ENCODE measurements around the gene DACT2.

Gene DACT2

GRCh38 chr6:168319279-168320111 lies at the start of gene DACT2:
DACT2 (minus strand) TSS chr6:168319777; CDS start chr6:168319633, 144 bp downstream.
- TF ChIP-seq GATA2 (IDR thresholded peaks at IDR 0.05; ENCODE audit: low read depth, low read length) (no peak), GATA3 (IDR thresholded peaks at IDR 0.05; ENCODE audit: low read depth, low read length) (no peak)

GRCh38 chr6:168368936-168369335 lies 49.4 kb upstream of the DACT2 start:
- no peak for TF ChIP-seq GATA3 (IDR thresholded peaks at IDR 0.05; ENCODE audit: low read depth, low read length)
- no peak for TF ChIP-seq GATA2 (IDR thresholded peaks at IDR 0.05; ENCODE audit: low read depth, low read length)

- TF ChIP-seq GATA2 (IDR thresholded peaks at IDR 0.05; ENCODE audit: low read depth, low read length) = no peak
- TF ChIP-seq GATA3 (IDR thresholded peaks at IDR 0.05; ENCODE audit: low read depth, low read length) = no peak
Measured at GRCh38 chr6:168368066-168368820, 48.7 kb upstream of the DACT2 start.

GRCh38 chr6:168367285-168367751 lies 47.7 kb upstream of the DACT2 start:
- TF ChIP-seq GATA2 (IDR thresholded peaks at IDR 0.05; ENCODE audit: low read depth, low read length) (no peak), GATA3 (IDR thresholded peaks at IDR 0.05; ENCODE audit: low read depth, low read length) (no peak)

GRCh38 chr6:168366473-168366872 lies 46.9 kb upstream of the DACT2 start:
- TF ChIP-seq GATA2 (IDR thresholded peaks at IDR 0.05; ENCODE audit: low read depth, low read length) (no peak), GATA3 (IDR thresholded peaks at IDR 0.05; ENCODE audit: low read depth, low read length) (no peak)

- TF ChIP-seq GATA3 (IDR thresholded peaks at IDR 0.05; ENCODE audit: low read depth, low read length) (no peak), GATA2 (IDR thresholded peaks at IDR 0.05; ENCODE audit: low read depth, low read length) (no peak)
Measured at GRCh38 chr6:168365422-168366165, 46.0 kb upstream of the DACT2 start.

- no peak for TF ChIP-seq GATA3 (IDR thresholded peaks at IDR 0.05; ENCODE audit: low read depth, low read length)
- no peak for TF ChIP-seq GATA2 (IDR thresholded peaks at IDR 0.05; ENCODE audit: low read depth, low read length)
Measured at GRCh38 chr6:168364793-168365421, 45.3 kb upstream of the DACT2 start.

- TF ChIP-seq GATA2 (IDR thresholded peaks at IDR 0.05; ENCODE audit: low read depth, low read length) (no peak), GATA3 (IDR thresholded peaks at IDR 0.05; ENCODE audit: low read depth, low read length) (no peak)
Measured at GRCh38 chr6:168363811-168364792, 44.5 kb upstream of the DACT2 start.

GRCh38 chr6:168363302-168363701 lies 43.7 kb upstream of the DACT2 start:
- TF ChIP-seq GATA3 (IDR thresholded peaks at IDR 0.05; ENCODE audit: low read depth, low read length) (no peak), GATA2 (IDR thresholded peaks at IDR 0.05; ENCODE audit: low read depth, low read length) (no peak)

- TF ChIP-seq GATA2 (IDR thresholded peaks at IDR 0.05; ENCODE audit: low read depth, low read length) = no peak
- TF ChIP-seq GATA3 (IDR thresholded peaks at IDR 0.05; ENCODE audit: low read depth, low read length) = no peak
Measured at GRCh38 chr6:168362276-168362990, 42.9 kb upstream of the DACT2 start.

- no peak for TF ChIP-seq GATA2 (IDR thresholded peaks at IDR 0.05; ENCODE audit: low read depth, low read length)
- no peak for TF ChIP-seq GATA3 (IDR thresholded peaks at IDR 0.05; ENCODE audit: low read depth, low read length)
Measured at GRCh38 chr6:168361766-168362165, 42.2 kb upstream of the DACT2 start.

- TF ChIP-seq GATA2 (IDR thresholded peaks at IDR 0.05; ENCODE audit: low read depth, low read length) = no peak
- no peak for TF ChIP-seq GATA3 (IDR thresholded peaks at IDR 0.05; ENCODE audit: low read depth, low read length)
Measured at GRCh38 chr6:168359794-168360193, 40.2 kb upstream of the DACT2 start.
